ENCODE measurements around the gene SAMHD1. TPM values are rescaled to one million over a fixed set of nuclear protein-coding genes. Genes with fewer than 3 reads are reported as not detected.
"Not testable (repeated sequence)": the region's sequence is repeated elsewhere in the genome, so short reads cannot be mapped to it uniquely, and the experiment has no call there.

The SAMHD1 gene
- total RNA-seq, 1 donor from 2014 or later: 26.7 TPM

- DNase-seq: no peak
Observed at GRCh38 chr20:36951979-36952738, 651 bp upstream of the SAMHD1 start.

GRCh38 chr20:36950414-36951197 lies 902 bp downstream of the SAMHD1 start:
- DNase-seq: no peak

DNA sequence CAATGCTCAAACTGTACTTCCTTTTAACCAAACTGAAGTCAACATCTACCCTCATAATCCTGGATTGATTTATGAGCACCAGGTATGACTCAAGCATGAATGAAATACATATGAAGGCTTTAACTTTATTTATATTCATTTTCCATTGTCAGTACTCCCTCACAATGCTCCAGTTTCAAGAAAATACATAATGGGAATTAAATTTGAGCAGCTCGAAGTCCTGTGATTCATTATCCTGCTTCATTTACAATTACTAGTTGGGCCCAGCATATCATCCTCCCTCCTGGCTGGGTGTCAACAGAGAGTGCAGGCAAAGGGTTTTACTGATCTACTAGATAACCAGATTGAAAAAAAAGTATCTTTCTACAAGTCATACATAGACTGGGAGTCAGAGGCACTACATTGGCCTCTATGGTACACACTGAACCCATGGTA lies 10.1 kb downstream of the SAMHD1 start:
- DNase-seq: no peak

DNA sequence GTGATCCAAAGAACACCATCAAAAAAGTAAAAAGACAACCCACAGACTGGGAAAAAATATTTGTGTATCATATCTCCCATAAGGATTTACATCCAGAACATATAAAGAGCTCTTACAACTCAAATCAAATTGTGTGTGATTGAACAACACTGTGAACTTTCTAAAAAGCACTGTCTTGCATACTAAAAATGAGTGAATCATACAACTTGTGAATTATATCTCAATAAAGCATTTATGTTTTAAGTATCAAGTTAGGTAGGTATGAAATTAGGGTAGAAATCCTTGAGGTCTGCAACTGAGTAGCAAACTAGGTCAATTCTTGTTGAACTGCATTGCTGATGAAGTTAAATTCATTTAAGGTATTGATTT lies 14.1 kb downstream of the SAMHD1 start:
- DNase-seq: no peak

- DNase-seq: not testable (repeated sequence)
Observed at GRCh38 chr20:36936761-36937401, 14.6 kb downstream of the SAMHD1 start.

DNA sequence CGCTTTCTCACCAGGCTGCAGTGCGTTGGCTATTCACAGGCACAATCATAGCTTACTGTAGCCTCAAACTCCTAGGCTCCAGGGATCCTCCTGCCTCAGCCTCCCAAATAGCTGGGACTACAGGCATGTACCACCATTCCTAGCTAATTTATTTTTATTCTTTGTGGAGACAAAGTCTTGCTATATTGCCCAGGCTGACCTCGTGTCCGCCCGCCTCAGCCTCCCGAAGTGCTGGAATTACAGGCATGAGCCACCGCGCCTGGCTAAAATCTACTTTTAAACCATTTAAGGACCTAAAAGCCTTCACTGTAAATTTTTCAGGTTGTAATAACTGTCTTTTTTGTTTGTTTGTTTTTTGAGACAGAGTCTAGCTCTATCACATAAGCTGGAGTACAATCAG lies 15.2 kb downstream of the SAMHD1 start:
- no peak for DNase-seq

DNA sequence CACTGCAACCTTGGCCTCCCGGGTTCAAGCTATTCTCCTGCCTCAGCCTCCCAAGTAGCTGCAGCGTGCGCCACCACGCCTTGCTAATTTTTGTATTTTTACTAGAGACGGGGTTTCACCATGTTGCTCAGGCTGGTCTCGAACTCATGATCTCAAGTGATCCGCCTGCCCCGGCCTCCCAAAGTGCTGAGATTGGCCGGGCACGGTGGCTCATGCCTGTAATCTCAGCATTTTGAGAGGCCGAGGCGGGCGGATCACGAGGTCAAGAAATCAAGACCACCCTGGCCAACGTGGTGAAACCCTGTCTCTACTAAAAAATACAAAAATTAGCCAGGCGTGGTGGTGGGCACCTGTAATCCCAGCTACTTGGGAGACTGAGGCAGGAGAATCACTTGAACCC lies 17.9 kb downstream of the SAMHD1 start:
- not testable (repeated sequence) for DNase-seq

DNA sequence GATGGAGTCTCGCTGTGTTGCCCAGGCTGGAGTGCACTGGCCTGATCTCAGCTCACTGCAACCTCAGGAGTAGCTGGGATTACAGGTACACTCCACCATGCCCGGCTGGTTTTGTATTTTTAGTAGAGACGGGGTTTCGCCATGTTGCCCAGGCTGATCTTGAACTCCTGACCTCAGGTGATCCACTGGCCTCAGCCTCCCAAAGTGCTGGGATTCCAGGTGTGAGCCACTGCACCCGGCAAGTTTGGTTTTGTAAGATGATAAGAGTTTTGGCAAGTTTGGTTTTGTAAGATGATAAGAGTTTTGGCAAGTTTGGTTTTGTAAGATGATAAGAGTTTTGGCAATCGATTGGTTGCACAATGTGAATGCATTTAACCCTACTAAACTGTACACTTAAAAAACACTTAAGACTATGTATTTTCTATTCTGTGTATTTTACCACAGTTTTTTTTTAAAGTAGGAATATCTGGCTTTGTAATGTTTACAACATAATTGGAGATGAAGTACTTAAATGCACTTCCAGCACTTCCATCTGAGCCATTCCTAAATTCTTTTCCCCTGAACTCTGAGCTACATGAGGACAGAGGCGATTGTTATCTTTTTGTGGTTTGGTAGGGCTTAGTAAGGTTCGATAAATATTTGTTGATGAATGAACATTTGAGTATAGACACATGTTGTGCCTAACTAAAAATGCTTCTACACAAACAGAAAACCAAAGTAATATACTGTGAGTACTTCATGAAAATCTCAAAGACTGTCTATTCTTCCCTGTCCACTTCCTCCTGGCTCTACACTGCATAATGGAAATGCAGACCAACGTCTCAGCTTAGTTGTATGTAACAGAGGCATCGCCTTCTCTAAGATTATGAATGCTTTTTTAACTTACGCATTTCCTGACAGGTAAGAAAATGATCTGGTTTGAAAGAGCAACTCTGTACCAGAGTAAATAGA lies 18.8 kb downstream of the SAMHD1 start:
- DNase-seq: no peak

GRCh38 chr20:36932067-36932466 lies 19.4 kb downstream of the SAMHD1 start:
- DNase-seq: not testable (repeated sequence)

DNA sequence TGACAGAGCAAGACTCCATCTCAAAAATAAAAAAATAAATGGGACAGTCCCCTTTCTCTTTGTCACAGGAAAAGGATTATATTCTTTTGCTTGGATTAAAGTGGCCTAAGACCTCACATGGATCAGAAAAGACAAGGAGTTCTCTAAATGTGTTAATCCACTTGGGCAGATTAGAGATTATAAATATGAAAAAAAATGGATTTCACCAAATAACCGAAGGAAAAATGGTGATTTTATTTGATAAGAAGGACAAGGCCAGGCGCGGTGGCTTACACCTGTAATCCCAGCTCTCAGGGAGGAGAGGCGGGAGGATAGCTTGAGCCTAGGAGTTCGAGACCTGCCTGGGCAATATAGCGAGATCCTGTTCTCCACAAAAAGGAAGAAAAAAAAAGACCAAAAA lies 21.8 kb downstream of the SAMHD1 start:
- DNase-seq: no peak

GRCh38 chr20:36929290-36929689 lies 22.2 kb downstream of the SAMHD1 start:
- no peak for DNase-seq

- DNase-seq: no peak
Observed at GRCh38 chr20:36927704-36928103, 23.8 kb downstream of the SAMHD1 start.

DNA sequence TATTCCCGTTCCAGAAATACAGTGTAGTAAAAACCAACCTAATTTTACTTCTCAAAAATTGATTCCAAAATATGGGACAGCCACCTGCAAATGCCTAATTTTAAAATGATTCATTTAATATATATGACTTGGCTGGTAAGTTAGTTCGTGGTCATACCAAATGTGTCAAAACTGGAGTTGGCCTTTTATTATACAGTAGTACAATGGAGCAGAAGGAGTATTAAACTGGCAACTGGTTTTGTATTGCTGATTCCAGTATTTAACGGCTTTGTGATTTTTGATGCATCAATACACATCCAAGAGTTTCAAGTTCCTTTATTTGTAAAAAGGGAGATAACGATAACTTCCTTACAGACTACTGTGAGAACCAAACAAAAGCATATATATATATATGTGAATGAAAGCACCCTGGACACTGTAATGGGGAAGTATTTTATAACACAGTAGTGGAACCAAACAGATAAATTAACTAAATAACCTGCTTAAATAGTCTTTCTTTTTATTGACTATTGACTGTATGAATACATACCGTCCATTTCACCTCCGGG lies 24.8 kb downstream of the SAMHD1 start:
- no peak for DNase-seq

GRCh38 chr20:36925234-36925633 lies 26.3 kb downstream of the SAMHD1 start:
- no peak for DNase-seq

DNA sequence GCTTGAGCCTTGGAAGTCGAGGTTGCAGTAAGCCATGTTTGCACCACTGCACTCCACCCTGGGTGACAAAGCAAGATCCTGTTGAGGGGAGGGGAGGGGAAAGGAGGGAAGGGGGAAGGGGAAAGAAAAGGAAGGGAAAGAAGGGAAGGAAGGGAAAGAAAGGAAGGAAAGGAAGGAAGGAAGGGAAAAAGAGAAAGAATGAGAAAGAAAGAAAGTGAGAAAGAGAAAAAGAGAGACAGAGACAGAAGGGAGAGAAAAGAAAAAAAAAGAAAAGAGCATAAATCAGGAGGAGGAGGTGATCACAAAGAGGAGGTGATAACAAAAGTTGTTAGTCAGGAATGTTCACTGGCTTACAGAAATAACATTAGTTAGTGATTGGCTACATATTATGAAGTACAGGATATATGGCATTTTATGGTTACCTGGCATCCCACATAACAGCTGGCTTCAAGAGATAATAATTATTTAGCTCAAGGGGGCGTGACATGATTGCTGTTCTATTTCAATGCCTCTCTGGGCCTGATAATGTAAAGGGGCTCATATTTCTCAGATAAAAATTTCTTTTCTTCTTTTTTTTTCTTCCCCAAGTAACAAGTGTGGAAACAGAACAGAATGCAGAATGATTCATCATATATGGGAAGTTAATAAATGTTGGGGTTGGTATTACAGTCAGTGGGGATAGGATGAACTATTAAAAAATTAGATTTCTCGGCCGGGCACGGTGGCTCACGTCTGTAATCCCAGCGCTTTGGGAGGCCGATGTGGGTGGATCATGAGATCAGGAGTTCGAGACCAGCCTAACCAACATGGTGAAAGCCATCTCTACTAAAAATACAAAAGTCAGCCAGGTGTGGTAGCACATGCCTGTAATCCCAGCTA lies 27.1 kb downstream of the SAMHD1 start:
- no peak for DNase-seq

GRCh38 chr20:36920334-36920730 lies 31.2 kb downstream of the SAMHD1 start:
- DNase-seq: no peak

GRCh38 chr20:36919715-36920333 lies 31.7 kb downstream of the SAMHD1 start:
- no peak for DNase-seq

GRCh38 chr20:36917943-36918342 lies 33.6 kb downstream of the SAMHD1 start:
- no peak for DNase-seq

DNA sequence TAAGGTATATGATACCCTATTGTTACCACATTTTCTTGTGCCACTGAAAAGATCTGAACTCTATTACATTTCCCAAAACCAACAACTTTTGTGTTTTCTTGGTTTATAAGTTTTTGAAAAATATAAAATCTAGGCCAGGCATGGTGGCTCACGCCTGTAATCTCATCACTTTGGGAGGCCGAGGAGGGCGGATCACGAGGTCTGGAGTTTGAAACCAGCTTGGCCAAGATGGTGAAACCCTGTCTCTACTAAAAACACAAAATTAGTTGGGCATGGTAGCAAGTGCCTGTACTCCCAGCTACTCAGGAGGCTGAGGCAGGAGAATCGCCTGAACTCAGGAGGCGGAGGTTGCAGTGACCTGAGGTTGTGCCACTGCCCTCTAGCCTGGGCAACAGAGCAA lies 34.3 kb downstream of the SAMHD1 start:
- no peak for DNase-seq

- no peak for DNase-seq
Observed at GRCh38 chr20:36916199-36916598, 35.3 kb downstream of the SAMHD1 start.

All from occipital lobe (tissue), 2 donors.